Activated naive CD8-positive, alpha-beta T cell treated with anti-CD3 and anti-CD28 coated beads, Interleukin-2, amount 50 U/mL, for 16 hours (primary cell): ENCODE measurements around the gene ADAM19.

ENCODE experiments used
- DNase-seq: peaks from one replicate; pipeline ENCODE4 v3.0.0-alpha.2; 2020; ENCODE audit warnings: low read depth, low spot score

The ADAM19 gene

DNA sequence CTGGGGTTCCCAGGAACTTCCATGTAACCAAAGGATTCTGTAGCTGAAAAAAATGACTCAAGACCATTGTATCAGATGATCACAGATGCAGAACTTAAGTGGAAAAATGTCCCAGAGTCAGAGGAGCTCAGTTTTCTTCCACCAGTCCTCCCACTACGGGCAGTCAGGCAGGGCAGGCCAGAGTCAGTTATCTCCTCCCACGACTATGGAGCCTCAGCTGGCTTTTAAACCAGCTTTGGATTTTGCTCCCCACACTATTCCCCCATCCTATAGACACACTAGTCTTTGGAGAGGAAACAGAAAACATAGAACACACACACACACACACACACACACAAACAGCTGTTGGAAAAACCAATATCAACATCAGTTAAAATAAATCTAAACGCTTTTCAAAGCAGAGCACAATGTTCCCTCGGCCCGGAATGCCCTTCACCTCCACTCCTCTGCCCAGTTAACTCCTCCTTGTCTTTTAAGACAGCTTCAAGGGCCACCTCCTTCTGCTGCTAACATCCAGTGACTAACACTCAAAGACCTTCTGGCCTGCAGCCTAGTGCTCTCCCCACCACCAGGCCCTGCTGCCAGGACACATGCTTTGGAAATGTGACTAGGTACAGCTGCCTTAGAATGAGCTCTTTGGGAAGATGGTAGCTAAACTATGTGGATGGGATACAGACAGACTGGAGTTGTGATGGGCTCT, 58.8 kb downstream of the ADAM19 start:
- no peak for DNase-seq

DNA sequence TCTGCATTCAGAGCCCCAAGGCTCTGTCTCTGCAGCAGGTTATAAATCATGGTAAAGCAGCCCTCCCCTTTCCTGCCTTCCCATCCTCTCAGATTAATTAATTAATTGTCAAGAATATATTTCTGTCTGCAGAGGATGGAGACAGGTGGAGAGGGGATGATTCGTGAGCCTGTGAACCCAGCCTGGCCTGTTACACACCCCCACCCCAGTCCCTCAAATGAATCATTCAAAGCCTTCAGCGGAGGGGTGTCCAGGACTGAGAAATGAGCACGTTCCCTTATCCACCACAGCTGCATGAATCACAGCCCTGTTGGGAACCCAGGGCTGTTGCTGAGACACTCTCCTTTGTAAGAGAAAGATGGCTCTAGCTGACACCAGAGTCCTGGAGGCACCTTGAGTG, 59.6 kb downstream of the ADAM19 start:
- DNase-seq, result no peak

DNA sequence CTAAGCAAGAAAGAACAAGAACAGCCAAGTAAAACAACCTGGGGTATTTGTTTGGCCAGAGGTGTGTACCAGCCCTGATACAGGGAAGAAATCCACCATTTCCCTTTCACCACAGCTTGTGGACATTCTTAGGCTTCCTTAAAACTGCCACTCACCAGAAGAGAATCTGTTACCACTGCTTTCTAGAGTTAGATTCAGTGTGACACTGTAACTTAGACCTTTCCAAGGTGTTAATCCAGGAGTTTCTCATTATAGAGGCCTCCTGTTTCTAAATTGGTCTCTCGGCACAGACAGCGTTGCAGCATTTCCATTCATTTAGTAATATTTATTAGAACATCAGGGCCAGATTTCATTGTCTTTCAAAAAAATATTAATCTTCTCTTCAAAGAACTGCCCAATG, 60.6 kb downstream of the ADAM19 start:
- DNase-seq, result no peak

GRCh38 chr5:157513182-157513581, 62.4 kb downstream of the ADAM19 start:
- DNase-seq, result no peak

DNA sequence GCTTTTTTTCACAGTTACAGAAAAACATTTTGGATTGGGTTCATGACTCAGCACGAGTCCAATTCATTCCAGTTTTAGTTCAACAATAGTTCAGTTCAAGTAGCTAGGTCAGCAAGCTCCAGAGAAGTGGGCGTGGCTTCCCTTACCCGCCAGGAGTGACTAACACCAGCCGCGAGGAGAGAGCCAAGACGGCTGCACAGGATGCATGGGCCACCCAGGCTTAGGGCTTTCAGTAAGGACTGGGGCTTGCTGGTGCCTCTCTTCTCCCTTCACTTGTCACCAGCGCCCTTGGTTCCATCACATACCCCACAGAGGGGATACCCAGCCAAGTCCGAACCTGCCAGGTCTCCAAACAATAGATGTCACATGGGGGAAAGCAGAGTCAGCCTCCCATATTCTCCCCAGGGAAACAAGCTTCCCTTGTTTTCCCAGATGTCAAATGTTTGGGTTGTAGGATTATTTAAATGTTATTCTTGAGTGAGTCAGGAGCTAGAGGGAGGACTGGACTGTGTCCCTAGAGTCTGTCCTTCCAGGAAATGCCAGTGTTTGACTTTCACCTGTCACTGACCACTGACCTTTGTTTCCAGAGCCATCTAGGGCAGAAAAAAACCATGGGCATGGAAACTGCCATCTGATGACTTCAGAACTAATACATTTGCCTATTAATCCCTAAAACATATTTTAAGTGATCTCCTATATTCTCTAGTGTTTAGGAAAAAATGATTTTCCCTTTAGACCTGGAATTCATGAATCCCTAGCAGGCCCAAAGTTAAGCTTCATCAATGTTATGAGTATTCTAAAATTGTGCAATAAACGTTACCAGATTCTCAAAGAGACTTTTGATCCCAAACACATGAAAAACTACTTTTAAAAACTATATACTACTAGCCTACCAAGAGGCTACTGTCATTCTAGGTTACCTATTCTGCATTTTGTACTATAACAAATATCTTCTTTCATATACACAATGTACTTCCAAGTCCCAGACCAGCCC, 63.6 kb downstream of the ADAM19 start:
- no peak for DNase-seq

DNA sequence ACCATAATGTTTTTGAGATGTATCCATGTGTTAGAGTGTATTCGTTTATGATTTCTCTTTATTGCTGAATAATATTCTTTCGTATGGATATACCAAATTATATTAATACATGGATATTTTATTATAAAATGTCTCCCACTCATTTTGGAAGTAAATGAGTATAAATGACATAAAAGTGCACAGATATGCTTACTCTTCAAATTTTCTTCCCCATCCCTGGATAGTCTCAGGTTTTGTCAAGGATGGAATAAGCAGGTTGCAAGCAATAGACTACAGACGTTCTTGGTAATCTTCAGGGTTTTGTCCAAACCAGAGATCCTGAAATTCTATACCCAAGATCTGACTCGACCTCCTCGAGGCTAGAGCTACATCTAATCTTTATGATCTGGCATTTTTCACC, 64.9 kb downstream of the ADAM19 start:
- no peak for DNase-seq

GRCh38 chr5:157509587-157509986, 66.0 kb downstream of the ADAM19 start:
- no peak for DNase-seq

DNA sequence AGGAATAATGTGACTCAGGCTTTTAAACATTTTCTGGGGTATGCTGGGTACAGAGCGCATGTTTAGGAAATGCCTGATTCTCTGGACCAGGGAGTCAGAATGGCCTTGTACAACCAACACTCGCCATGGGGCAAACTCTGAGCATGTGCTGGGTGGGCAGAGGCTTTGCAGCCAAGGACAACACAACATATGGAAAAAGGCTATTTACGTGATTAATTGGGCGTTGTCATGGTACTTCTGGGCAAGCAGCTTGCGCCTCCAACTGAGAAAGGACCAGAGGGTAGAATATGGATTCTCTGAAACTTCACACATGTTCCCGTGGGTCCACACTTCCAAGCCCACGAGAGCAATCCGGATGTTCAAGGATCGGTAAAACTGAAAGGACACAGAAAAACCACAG, 66.5 kb downstream of the ADAM19 start:
- no peak for DNase-seq

DNA sequence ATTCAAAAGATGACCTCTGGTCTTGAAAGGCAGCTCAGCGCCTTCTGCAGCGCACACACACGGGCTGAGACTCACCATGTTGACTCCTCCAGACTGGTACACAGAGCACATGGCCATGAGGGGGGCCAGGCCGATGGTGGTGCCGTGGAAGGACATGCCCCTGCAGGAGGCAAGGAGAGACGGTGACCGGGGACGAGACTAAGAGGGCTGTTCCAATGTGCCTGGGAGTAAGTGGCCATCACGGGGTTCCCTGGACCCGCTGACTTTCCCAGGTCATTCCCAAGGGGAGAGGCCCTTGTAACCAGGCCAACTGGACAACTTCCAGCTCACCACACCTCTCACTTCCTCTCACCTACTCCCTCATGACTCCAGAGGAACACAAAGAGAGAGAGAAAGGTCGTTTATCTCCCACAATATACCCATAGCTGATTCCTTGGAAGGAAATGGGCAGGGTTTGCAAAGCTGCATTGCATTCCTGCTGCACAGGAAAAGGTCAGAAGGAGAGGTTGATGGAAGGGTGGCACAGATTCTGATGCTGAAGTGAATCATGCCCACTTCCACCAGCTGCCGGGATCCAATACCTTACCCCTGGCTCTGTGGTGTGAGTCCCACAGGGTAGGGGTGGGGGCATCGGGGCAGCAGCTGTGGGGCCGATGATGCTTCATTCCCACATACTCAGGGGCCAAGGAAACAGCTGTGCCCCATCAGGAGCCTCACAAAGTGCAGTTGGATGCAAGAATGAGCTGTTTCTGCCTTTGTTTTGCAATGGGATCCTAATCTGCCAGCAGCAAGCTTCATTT, 68.4 kb downstream of the ADAM19 start:
- DNase-seq, result no peak

DNA sequence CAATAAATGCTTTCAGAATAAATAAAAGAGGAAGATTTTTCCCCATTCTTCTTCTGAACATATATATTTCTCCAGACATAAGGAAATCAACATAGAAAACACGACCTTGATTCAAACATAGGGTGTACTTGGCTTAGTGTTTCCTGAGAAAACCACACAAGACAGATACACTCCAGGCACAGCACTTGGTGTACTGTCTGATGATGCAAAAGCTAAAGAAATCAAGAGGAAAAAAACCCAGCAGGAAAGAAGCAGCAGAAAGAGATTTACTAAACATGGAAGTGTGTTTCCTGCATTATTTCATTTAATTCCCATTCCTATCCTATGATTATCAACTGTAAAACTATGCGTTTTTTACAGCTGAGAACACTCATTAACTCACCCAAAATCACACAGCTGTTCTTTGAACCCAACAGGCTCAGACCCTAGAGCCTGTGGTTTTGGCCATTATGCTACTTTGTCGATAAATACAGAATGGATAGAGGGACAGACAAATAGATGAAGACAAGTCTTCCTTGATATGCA, 69.4 kb downstream of the ADAM19 start:
- no peak for DNase-seq

DNA sequence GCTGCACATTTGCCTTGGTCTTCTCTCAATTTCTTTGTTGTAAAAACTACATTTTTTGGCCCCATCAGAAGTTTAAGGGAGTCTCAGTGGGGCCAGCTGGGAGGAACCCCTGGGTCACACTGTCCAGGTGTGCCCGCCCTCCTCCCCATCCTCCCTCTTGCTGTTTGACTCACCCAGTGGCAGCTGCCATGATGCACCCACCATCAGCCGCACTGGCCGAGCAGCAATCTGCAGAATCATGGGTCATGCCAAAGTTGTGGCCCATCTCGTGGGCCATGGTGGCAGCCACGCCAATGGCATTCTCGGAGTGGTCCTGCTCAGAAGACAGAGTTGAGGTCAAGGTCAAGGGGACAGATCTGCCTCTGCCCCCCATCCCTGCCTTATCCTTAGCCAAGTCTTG, 70.1 kb downstream of the ADAM19 start:
- no peak for DNase-seq

DNA sequence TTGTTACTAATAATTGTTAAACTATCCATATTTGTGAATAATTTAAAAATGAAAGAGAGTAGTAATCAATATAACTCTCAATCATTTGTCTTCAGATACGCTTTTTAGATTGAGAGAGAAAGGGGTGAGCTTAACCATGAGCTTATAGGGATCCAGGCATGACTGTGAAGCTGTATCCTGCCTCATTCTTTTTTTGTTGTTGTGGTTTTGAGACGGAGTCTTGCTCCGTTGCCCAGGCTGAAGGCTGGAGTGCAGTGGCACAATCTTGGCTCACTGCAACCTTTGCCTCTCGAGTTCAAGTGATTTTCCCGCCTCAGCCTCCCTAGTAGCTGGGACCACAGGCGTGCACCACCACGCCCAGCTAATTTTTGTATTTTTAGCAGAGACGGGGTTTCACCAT, 71.5 kb downstream of the ADAM19 start:
- DNase-seq, result no peak

DNA sequence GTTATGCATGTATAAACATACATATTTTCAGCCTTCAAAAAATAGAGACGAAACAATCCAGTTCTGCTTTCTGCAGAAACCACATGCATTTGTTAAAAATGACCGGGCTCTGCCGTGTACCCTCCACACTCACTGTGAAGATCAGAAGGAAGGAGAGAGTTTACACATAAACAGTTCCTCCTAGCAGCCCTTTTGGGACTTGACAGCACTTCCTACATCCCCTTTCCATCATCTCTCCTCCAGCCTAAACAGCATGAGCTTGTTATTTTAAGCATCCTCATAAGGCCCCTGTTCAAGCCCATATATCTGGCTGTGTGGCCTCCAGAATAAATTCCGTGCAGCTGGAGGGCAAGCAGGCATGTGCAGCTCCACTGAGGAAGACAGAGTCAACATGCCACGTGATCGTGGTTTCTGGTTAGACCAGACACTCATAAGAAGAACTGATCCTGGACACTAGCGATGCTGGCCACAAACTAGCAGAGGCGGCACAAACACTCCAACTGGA, 73.4 kb downstream of the ADAM19 start:
- DNase-seq, result no peak

GRCh38 chr5:157497875-157498611, 77.5 kb downstream of the ADAM19 start:
- no peak for DNase-seq

GRCh38 chr5:157496864-157497263, 78.7 kb downstream of the ADAM19 start:
- DNase-seq, result no peak

DNA sequence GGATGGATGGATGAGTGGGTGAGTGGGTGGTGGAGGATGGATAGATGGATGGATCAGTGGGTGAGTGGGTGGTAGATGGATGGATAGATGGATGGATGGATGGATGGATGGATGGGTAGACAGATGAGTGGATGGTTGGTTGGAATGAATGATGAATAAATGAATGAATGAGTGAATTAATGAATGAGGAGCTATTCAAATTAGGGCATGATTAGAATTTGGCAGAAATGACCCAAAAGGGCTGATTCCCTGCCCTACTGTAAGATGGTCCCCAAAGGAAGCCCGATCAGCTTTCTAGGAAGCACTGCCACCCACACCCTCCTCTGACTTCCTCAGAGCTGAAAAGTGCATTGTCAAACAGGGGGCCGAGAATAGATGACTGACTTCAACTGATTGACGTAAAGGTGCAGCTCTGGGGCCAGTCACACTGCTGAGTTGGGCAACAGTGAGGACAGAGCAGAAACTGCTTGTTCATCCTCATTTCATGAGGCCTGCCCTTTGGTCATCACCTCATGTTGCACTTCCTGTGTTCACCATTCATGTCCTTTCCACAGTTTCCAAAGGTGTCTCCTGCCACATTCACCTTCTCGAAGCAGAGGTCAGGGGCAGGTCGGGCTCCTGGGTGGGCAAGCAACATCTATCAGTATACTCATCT, 81.3 kb downstream of the ADAM19 start:
- DNase-seq, result no peak

- DNase-seq, result no peak
Measured at GRCh38 chr5:157492886-157493285, 82.7 kb downstream of the ADAM19 start.

DNA sequence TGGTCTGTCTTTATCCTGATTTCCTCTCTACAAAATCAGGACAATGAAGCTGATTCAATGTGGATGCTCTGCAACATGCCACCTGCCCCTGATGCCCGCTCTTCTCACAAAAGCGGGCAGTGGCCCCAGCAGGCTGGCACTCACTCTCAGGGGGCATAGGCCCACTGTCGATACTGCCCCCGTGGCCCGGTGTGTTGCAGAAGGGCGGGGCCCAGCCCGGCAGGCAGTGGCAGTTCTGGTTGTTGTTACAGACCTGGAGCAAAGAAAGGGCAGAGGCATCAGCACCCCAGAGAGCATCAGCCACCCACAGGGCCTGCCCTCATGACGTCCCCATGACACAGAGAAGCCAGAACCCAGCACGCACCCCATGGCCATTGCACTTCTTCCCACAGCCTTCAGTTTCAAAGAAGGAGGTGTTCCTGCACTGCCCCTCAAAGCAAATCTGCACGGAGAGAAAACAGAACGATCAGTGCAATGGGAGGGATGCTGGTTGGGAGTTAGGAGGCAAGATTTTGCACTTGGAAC, 84.0 kb downstream of the ADAM19 start:
- DNase-seq, result no peak

DNA sequence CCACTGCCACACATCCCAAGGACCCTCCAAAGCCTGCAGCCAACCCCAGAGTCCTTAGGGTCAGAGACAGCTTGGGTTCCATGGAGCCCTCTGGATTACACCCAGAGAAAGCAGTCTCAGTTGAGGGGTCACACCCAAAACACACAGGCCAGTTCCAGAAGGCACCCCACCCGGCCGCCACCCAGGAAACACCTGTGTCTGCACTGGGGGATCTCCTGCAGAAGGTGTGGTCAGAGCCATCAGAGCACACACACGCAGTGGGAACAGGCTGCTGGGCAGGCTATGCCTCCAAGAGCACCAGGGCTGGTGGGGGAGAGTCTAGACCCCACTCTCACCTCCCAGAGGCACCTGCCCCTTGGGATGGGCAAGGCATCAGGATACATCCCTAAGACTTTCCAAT, 88.2 kb downstream of the ADAM19 start:
- DNase-seq, result no peak

GRCh38 chr5:157486861-157487260, 88.7 kb downstream of the ADAM19 start:
- DNase-seq, result no peak
